ENCODE results near the gene BBIP1.
A peak's percentile ranks its signal among the peaks of the same experiment; 100 is the strongest.

BBIP1 gene

DNA sequence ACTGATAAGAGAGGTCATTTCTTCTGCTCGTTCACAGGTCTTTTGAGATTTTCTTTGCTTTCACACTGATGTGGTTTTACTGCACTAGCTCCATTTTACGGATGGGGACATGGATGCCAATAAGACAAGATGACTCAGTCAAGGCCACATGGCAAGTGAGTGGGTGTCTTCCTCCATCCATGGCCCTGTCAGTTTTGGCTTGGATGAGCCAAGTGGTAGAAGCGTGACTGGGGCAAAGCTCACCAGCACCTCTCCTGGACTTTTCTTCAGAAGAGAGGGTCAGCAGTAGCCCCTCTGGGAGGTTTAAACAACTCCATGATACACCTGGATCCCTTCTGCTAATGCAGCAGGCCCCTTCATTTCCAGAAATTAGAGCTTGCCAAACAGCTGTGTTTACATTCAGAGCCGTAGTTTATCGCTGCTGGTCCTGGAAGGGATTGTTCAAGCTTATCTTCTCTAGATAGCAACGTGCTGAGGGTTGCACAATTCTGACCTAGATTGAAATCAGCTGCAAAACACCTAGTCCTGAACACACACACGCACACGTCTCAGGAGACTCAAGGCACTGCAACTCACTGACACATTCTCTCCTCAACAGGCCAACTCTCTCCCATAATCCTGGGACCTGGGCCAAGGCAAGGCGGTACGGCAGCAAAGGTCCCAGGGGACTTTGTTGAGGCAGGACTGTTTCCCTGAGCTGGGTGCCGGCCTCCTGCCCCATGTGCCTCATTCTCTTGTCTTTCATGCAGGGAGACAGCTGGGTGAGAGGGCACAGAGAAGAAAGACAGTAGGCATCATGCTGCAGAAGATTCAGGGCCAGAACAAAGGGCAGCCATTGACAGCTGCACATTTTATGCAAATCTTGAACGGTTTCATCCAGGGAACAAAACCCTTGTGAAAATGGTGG, 61.5 kb downstream of the BBIP1 start:
- Histone ChIP-seq H3K4me2 (ENCODE audit: low read length) (peak overlapping the region; percentile 82), H3K4me3 (ENCODE audit: low read length) (peak overlapping the region; percentile 46), H3K27ac (ENCODE audit: low read depth, low read length) (peak overlapping the region; percentile 93), H3K27me3 (ENCODE audit: control insufficient read depth, low read length) (no peaks in the 10 kb centered on the region), H3F3A (ENCODE audit: control insufficient read depth, insufficient read depth) (peaks cover 31% of the 10 kb centered on the region), H3K9me3 (ENCODE audit: control insufficient read depth, insufficient read depth, low read length) (no peaks in the 10 kb centered on the region; the same call in 1 of the 2 replicates), H3K36me3 (ENCODE audit: control insufficient read depth, low read length) (no peaks in the 10 kb centered on the region; the same call in 1 of the 2 replicates), H3K4me1 (ENCODE audit: control insufficient read depth, low read length) (peaks cover 83% of the 10 kb centered on the region), H3K79me2 (ENCODE audit: control insufficient read depth, low read length) (no peaks in the 10 kb centered on the region), H3K9me2 (replicated peaks; ENCODE audit: control insufficient read depth, low read length) (no peaks in the 10 kb centered on the region), H4K20me1 (ENCODE audit: control insufficient read depth, insufficient read depth, low read depth, low read length) (no peaks in the 10 kb centered on the region)
- TF ChIP-seq EZH2phosphoT487 (IDR thresholded peaks at IDR 0.05; ENCODE audit: borderline replicate concordance, low read length) = no peak
- TF ChIP-seq, protein P1, sequence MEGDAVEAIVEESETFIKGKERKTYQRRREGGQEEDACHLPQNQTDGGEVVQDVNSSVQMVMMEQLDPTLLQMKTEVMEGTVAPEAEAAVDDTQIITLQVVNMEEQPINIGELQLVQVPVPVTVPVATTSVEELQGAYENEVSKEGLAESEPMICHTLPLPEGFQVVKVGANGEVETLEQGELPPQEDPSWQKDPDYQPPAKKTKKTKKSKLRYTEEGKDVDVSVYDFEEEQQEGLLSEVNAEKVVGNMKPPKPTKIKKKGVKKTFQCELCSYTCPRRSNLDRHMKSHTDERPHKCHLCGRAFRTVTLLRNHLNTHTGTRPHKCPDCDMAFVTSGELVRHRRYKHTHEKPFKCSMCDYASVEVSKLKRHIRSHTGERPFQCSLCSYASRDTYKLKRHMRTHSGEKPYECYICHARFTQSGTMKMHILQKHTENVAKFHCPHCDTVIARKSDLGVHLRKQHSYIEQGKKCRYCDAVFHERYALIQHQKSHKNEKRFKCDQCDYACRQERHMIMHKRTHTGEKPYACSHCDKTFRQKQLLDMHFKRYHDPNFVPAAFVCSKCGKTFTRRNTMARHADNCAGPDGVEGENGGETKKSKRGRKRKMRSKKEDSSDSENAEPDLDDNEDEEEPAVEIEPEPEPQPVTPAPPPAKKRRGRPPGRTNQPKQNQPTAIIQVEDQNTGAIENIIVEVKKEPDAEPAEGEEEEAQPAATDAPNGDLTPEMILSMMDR (IDR thresholded peaks at IDR 0.05; ENCODE audit: low read depth, low read length, poor library complexity, severe bottlenecking) = no peak

DNA sequence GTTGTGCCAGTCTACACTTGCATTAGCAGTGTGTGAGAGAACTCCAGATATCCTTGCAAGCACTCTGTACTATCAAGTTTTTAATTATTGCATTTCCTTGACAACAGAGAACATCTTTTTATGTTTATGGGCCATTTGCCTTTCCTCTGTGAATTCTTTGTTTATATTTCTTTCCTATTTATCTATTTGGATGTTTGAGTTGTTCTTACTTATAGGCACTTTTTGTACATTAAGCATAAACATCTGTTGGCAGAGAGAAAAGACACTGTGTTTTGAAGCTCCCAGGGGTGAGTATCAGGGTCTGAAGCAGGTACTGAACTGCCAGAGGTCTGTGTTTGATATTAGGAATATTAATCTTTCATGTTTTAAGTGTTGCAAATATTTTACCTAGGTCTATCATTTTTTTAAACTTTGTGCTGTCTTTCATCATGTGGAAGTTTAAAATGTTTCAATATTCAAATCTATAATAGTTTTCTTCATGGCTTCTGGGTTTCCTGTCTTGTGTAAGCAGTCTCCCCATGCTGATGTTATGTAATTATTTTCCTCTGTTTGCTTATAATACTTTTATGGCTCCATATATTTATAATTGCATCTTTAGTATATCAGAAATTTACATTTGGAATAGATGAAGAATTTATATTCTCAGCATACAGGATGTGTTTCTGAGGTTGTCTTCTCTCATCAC, 64.9 kb downstream of the BBIP1 start:
- Histone ChIP-seq H3K36me3 (ENCODE audit: control insufficient read depth, low read length) (no peaks in the 10 kb centered on the region; the same call in 1 of the 2 replicates), H3K27ac (ENCODE audit: low read depth, low read length) (no peak overlapping the region), H4K20me1 (ENCODE audit: control insufficient read depth, insufficient read depth, low read depth, low read length) (no peaks in the 10 kb centered on the region), H3K4me2 (ENCODE audit: low read length) (no peak overlapping the region), H3F3A (ENCODE audit: control insufficient read depth, insufficient read depth) (peaks cover 19% of the 10 kb centered on the region), H3K4me1 (ENCODE audit: control insufficient read depth, low read length) (peaks cover 61% of the 10 kb centered on the region), H3K9me3 (ENCODE audit: control insufficient read depth, insufficient read depth, low read length) (no peaks in the 10 kb centered on the region; the same call in 1 of the 2 replicates), H3K9me2 (replicated peaks; ENCODE audit: control insufficient read depth, low read length) (no peaks in the 10 kb centered on the region), H3K27me3 (ENCODE audit: control insufficient read depth, low read length) (no peaks in the 10 kb centered on the region), H3K4me3 (ENCODE audit: low read length) (no peak overlapping the region), H3K79me2 (ENCODE audit: control insufficient read depth, low read length) (no peaks in the 10 kb centered on the region)
- no peak for TF ChIP-seq EZH2phosphoT487 (IDR thresholded peaks at IDR 0.05; ENCODE audit: borderline replicate concordance, low read length)
- TF ChIP-seq, protein P1 (IDR thresholded peaks at IDR 0.05; ENCODE audit: low read depth, low read length, poor library complexity, severe bottlenecking) = no peak

DNA sequence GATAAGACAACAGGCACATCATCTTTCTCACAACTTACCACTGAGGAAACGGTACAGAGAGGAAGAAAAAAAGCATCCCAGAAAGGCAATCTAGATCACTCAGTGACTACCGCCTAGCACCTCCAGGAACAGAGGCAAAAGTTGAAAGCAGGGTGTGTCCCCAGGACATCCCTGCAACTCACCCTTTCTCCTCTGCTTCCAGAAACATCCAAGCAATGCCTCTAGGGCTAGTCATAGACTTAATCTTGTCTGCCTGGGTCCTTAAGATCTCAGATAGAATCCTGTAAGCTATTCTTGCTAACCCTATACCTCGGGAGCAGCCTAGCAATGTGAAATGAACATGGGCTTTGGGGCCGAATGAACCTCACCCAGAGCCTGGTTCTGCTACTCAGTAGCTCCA, 66.0 kb downstream of the BBIP1 start:
- no peaks in the 10 kb centered on the region for H3K79me2 ChIP-seq (ENCODE audit: control insufficient read depth, low read length)
- peaks cover 59% of the 10 kb centered on the region for H3K4me1 ChIP-seq (ENCODE audit: control insufficient read depth, low read length)
- H3K27ac ChIP-seq (ENCODE audit: low read depth, low read length) = no peak overlapping the region

More for the DNA sequence above, 66.0 kb downstream of the BBIP1 start:
- no peak for TF ChIP-seq EZH2phosphoT487 (IDR thresholded peaks at IDR 0.05; ENCODE audit: borderline replicate concordance, low read length)
- TF ChIP-seq, protein P1 (IDR thresholded peaks at IDR 0.05; ENCODE audit: low read depth, low read length, poor library complexity, severe bottlenecking) = no peak
- no peak overlapping the region for H3K4me3 ChIP-seq (ENCODE audit: low read length)
- no peaks in the 10 kb centered on the region for H3K27me3 ChIP-seq (ENCODE audit: control insufficient read depth, low read length)
- no peaks in the 10 kb centered on the region for H4K20me1 ChIP-seq (ENCODE audit: control insufficient read depth, insufficient read depth, low read depth, low read length)
- H3K9me3 ChIP-seq (ENCODE audit: control insufficient read depth, insufficient read depth, low read length) = no peaks in the 10 kb centered on the region; the same call in 1 of the 2 replicates
- H3K36me3 ChIP-seq (ENCODE audit: control insufficient read depth, low read length) = no peaks in the 10 kb centered on the region
- H3K9me2 ChIP-seq (replicated peaks; ENCODE audit: control insufficient read depth, low read length) = no peaks in the 10 kb centered on the region
- no peak overlapping the region for H3K4me2 ChIP-seq (ENCODE audit: low read length)
- H3F3A ChIP-seq (ENCODE audit: control insufficient read depth, insufficient read depth) = peaks cover 13% of the 10 kb centered on the region
